Measurements from ENCODE around the gene UPP2. TPM values are rescaled to one million over a fixed set of nuclear protein-coding genes. Genes with fewer than 3 reads are reported as not detected.

The UPP2 gene
- total and polyA plus RNA-seq, 4 donors = 0.51 to 9.0 (median 1.3) TPM

DNA sequence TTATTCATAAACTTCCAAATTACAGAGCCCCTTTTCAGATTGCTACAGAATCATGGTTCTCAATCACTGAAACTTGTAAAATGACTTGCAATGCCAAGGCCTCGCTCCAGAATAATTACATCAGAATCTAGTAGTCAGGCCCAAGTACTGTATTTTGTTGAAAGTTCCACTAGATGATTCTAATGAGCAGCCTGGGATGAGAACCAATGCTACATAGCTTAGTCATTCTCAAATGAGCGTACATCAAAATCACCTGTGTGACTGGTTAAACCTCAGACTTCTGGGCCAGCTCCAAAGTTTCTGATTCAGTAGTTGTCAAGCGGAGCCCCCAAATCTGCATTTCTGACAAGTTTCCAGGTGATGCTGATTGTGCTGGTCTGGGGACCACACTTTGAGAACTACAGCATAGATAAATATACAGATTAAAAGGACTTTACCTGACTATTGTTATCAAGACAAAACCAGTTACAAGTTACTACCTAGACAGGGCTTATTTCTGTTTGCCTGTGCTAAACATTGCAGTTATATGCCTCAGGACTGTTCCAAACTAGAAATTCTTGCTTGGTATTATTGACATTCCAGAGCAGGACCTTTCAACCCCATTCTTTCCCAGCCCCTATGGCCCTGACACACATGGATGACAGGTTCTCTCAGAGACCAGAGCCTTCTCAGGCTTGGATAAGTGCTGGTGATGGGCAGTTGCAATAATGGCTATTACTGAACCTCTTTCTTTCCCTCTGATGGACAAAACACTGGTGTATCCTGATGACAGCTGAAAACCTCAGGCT is 83.1 kb downstream of the UPP2 start:
- Histone ChIP-seq H3K9me3 (ENCODE audit: control insufficient read depth in 4 of 4, low read length in 3 of 4) (no peaks in the 10 kb centered on the region), H3K36me3 (ENCODE audit: control insufficient read depth in 4 of 4, insufficient read depth in 3 of 4, low read depth in 1 of 4, low read length in 3 of 4) (no peaks in the 10 kb centered on the region), H3K27me3 (ENCODE audit: control insufficient read depth in 4 of 4, insufficient read depth in 4 of 4, low read length in 3 of 4) (no peaks in the 10 kb centered on the region), H3K27ac (ENCODE audit: low read depth in 1 of 2, low read length in 2 of 2) (no peak overlapping the region), H3K4me3 (ENCODE audit: low read depth in 1 of 3, low read length in 3 of 3) (no peak overlapping the region), H3K9ac (ENCODE audit: low read depth in 1 of 2, low read length in 2 of 2) (no peak overlapping the region), H3K4me1 (ENCODE audit: control insufficient read depth in 4 of 4, insufficient read depth in 4 of 4, low read length in 3 of 4) (peaks cover 0 to 4% (median 3%) of the 10 kb centered on the region in 4 donors)
- DNase-seq (ENCODE audit: low spot score) = no peak
- whole genome bisulfite sequencing = 94% methylated on average over 3 of the region's 3 CpGs
- peak; percentile 23 for TF ChIP-seq NR2F2 (IDR thresholded peaks at IDR 0.05)
- no peak for TF ChIP-seq YY1 (IDR thresholded peaks at IDR 0.05)

Other genes starting within 250 kb of the UPP2 start
- gene ACVR1, start 225.5 kb upstream of the UPP2 start, total RNA-seq = 10 to 100 TPM in 1 of 2 donors, 1 to 10 TPM in 1; 9.3 to 20.4 TPM
- gene ACVR1, start 225.5 kb upstream of the UPP2 start, polyA plus RNA-seq = 1 to 10 TPM; 6.2 to 7.7 TPM